ENCODE measurements around the gene PITPNM1. TPM values are rescaled to one million over a fixed set of nuclear protein-coding genes. Genes with fewer than 3 reads are reported as not detected.

PITPNM1 gene
- total RNA-seq, 1 experiment from 2014 or later, result 55.9 TPM

DNA sequence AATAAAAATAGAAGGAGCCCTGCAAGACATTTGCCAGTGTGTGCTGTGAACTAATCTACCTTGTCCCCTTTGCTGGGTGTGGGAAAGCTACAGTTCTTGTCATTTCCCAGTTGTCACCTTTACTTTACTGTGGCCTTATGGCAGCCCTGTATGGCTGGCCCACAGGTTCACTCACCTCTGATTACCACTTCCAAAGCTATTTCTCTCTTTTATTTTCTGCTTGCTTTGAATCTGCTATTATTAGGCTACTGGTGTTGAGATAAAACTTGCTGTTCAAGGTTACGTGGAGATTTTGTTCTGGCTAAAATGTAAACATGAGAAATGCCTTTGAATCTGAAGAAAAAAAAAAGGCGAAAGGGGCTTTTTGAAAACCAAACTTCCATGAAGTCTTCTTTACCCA is 27.7 kb upstream of the PITPNM1 start:
- no peak for TF ChIP-seq EZH2 (IDR thresholded peaks at IDR 0.05; ENCODE audit: borderline replicate concordance, low read depth, low read length, poor library complexity, severe bottlenecking)
- no peak for TF ChIP-seq CTCF (conservative IDR thresholded peaks at IDR 0.05; ENCODE audit: low read depth, low read length)
- no peaks in the 10 kb centered on the region for H3K4me1 ChIP-seq (ENCODE audit: insufficient read depth, low read length, poor library complexity, severe bottlenecking)
- H3K27me3 ChIP-seq (replicated peaks; ENCODE audit: insufficient read depth, low read depth, low read length, poor library complexity), result no peaks in the 10 kb centered on the region
- no peak overlapping the region for H3K4me3 ChIP-seq (ENCODE audit: low read depth, low read length, poor library complexity, severe bottlenecking)
- H3K36me3 ChIP-seq (ENCODE audit: insufficient read depth, low read length, poor library complexity, severe bottlenecking), result no peaks in the 10 kb centered on the region
- H3K27ac ChIP-seq (ENCODE audit: low read depth, low read length, poor library complexity, severe bottlenecking), result no peak overlapping the region
- BruUV-seq (replicated peaks), result no TSS peak
- POLR2A ChIA-PET (ENCODE audit: low non-redundant PET), result no interaction called here
- peaks cover 32% of the 10 kb centered on the region for H3K9me3 ChIP-seq (ENCODE audit: low read depth, low read length, poor library complexity, severe bottlenecking)
- CTCF ChIA-PET, result no interaction called here
- no peak for DNase-seq (ENCODE audit: low spot score)
- intact Hi-C loops (cut with micrococcal nuclease; ENCODE audit: unreplicated experiment), result no loop called here

DNA sequence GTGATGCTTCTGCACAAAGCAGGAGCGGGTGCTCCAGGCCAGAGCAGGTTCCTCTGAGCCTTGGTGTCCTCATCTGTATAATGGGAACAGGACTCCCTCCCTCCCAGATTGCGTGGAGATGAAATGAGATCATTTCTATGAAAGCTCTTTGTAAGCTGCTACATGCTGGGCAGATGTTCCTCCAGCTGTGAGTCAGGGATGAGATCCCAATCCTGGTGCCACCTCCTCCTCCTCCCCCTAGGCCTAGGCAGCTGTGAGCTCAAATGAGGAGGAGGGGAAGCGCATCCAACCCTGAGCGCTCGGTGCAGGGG is 25.1 kb upstream of the PITPNM1 start:
- BruUV-seq (replicated peaks), result no TSS peak
- no peak for DNase-seq (ENCODE audit: low spot score)
- Histone ChIP-seq H3K27me3 (replicated peaks; ENCODE audit: insufficient read depth, low read depth, low read length, poor library complexity) (no peaks in the 10 kb centered on the region), H3K36me3 (ENCODE audit: insufficient read depth, low read length, poor library complexity, severe bottlenecking) (no peaks in the 10 kb centered on the region), H3K27ac (ENCODE audit: low read depth, low read length, poor library complexity, severe bottlenecking) (no peak overlapping the region), H3K9me3 (ENCODE audit: low read depth, low read length, poor library complexity, severe bottlenecking) (peaks cover 27% of the 10 kb centered on the region), H3K4me3 (ENCODE audit: low read depth, low read length, poor library complexity, severe bottlenecking) (no peak overlapping the region), H3K4me1 (ENCODE audit: insufficient read depth, low read length, poor library complexity, severe bottlenecking) (no peaks in the 10 kb centered on the region)
- CTCF ChIA-PET, result no interaction called here
- intact Hi-C loops (cut with micrococcal nuclease; ENCODE audit: unreplicated experiment), result no loop called here
- POLR2A ChIA-PET (ENCODE audit: low non-redundant PET), result no interaction called here
- TF ChIP-seq EZH2 (IDR thresholded peaks at IDR 0.05; ENCODE audit: borderline replicate concordance, low read depth, low read length, poor library complexity, severe bottlenecking), result no peak
- no peak for TF ChIP-seq CTCF (conservative IDR thresholded peaks at IDR 0.05; ENCODE audit: low read depth, low read length)

GRCh38 chr11:67528376-67528775 is 23.2 kb upstream of the PITPNM1 start:
- Histone ChIP-seq H3K27ac (ENCODE audit: low read depth, low read length, poor library complexity, severe bottlenecking) (no peak overlapping the region), H3K27me3 (replicated peaks; ENCODE audit: insufficient read depth, low read depth, low read length, poor library complexity) (no peaks in the 10 kb centered on the region), H3K4me1 (ENCODE audit: insufficient read depth, low read length, poor library complexity, severe bottlenecking) (no peaks in the 10 kb centered on the region), H3K9me3 (ENCODE audit: low read depth, low read length, poor library complexity, severe bottlenecking) (peaks cover 8% of the 10 kb centered on the region), H3K36me3 (ENCODE audit: insufficient read depth, low read length, poor library complexity, severe bottlenecking) (no peaks in the 10 kb centered on the region), H3K4me3 (ENCODE audit: low read depth, low read length, poor library complexity, severe bottlenecking) (no peak overlapping the region)
- TF ChIP-seq CTCF (conservative IDR thresholded peaks at IDR 0.05; ENCODE audit: low read depth, low read length) (no peak), EZH2 (IDR thresholded peaks at IDR 0.05; ENCODE audit: borderline replicate concordance, low read depth, low read length, poor library complexity, severe bottlenecking) (no peak)
- no peak for DNase-seq (ENCODE audit: low spot score)
- CTCF ChIA-PET, result no interaction called here
- BruUV-seq (replicated peaks), result no TSS peak
- POLR2A ChIA-PET (ENCODE audit: low non-redundant PET), result no interaction called here
- intact Hi-C loops (cut with micrococcal nuclease; ENCODE audit: unreplicated experiment), result no loop called here

Measured in A673 (cell line).